22Rv1 (cell line): Measurements from ENCODE around the gene HLCS.
"Not testable (repeated sequence)": the region's sequence is repeated elsewhere in the genome, so short reads cannot be mapped to it uniquely, and the experiment has no call there.

Experiments used
- H3K27ac ChIP-seq: fragments of 450-650 bp; 2 replicates; pipeline ENCODE4 v1.5.1; 2017
- ZFX ChIP-seq: fragments of 450-650 bp; IDR thresholded peaks from 2 replicates; pipeline ENCODE4 v1.6.1; 2017; ENCODE audit warnings: antibody characterized with exemption, borderline replicate concordance
- TF ChIP-seq, protein P1 (sequence below): fragments of 450-650 bp; IDR thresholded peaks from 2 replicates; pipeline ENCODE4 v1.5.1; 2017; ENCODE audit warnings: mild to moderate bottlenecking

The HLCS gene

DNA sequence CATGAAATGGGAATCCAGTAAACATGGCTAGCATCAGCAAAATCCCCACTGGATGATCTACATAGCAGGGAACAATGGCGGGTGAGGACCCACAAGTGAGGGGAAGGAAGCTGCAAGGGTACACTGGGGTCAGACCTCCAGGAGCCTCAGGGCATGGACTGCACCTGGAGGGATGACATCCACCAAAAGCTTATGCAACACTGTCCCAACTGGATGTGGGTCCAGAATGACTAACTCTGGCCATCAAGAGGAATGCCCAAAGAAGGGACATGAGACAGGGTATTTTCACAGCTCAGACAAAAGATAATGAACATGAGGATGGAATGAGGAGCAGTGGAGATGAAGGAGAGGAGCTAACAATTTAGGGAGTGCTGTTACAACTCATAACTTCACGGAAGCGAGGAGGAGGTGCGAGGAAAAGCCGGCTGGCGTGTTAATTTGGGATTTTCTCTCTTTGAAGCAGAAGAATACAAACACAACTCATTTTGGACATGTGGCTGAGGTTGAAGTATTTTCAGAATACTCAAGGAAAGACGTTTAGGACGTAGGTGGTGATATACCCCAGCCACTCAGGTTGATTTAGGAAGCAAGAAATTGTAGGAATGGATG, 5.7 kb downstream of the HLCS start:
- TF ChIP-seq, protein P1, sequence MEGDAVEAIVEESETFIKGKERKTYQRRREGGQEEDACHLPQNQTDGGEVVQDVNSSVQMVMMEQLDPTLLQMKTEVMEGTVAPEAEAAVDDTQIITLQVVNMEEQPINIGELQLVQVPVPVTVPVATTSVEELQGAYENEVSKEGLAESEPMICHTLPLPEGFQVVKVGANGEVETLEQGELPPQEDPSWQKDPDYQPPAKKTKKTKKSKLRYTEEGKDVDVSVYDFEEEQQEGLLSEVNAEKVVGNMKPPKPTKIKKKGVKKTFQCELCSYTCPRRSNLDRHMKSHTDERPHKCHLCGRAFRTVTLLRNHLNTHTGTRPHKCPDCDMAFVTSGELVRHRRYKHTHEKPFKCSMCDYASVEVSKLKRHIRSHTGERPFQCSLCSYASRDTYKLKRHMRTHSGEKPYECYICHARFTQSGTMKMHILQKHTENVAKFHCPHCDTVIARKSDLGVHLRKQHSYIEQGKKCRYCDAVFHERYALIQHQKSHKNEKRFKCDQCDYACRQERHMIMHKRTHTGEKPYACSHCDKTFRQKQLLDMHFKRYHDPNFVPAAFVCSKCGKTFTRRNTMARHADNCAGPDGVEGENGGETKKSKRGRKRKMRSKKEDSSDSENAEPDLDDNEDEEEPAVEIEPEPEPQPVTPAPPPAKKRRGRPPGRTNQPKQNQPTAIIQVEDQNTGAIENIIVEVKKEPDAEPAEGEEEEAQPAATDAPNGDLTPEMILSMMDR, result no peak
- TF ChIP-seq ZFX, result no peak

DNA sequence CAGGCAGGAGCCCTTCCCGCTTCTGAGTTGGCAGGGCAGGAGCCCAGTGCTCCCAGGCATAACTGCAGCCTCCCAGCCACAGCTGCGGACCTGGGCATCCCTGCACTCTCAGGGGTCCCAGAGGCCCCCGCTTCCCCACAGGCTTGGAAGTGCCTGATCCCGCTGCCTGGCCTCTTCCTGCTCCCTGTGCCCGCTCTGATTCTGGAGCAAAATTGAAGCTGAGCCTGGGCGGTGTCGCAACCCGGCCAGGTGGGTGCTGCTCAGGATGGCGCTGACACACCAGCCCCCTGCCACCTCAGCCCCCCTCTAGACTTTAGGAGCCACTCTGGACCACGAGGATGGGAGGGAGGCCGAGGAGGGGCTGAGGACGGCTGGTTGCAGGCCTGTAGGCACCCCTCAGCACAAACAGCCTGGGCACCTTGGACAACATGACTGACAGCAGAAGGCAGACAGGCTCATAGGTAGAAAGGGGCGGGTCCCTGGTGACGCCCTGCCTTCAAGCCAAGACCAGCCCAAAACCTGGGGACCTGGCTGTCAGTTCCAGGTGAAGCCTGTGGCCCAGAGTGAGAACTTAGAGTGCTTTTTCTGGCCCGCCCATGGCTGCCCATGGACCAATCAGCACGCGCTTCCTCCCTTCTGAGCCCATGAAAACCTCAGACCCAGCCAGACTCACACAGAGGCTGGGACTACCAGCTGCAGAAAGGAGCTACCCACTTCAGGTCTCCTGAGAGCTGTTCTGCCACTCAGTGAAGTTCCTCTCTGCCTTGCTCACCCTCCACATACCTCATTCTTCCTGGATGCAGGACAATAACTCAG, 7.2 kb downstream of the HLCS start:
- no peak overlapping the region for H3K27ac ChIP-seq
- no peak for TF ChIP-seq ZFX
- TF ChIP-seq, protein P1, result no peak

More for the DNA sequence above, 5.7 kb downstream of the HLCS start:
- no peak overlapping the region for H3K27ac ChIP-seq

DNA sequence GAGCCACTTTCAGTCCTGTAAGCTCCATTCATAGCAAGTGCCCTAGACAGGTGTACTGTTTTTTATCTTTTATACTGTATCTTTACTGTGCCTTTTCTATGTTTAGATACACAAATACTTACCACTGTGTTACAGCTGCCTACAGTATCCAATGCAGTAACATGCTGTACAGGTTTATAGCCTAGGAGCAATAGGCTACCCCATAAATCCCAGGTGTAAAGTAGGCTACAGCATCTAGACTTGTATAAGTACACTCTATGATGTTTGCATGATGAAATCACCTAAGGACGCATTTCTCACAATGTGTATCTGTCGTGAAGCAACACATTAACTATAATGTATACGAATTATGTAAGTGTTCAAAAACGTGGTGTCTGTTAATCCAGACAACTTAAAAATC, 10.7 kb downstream of the HLCS start:
- no peak overlapping the region for H3K27ac ChIP-seq
- TF ChIP-seq, protein P1, result no peak
- no peak for TF ChIP-seq ZFX

DNA sequence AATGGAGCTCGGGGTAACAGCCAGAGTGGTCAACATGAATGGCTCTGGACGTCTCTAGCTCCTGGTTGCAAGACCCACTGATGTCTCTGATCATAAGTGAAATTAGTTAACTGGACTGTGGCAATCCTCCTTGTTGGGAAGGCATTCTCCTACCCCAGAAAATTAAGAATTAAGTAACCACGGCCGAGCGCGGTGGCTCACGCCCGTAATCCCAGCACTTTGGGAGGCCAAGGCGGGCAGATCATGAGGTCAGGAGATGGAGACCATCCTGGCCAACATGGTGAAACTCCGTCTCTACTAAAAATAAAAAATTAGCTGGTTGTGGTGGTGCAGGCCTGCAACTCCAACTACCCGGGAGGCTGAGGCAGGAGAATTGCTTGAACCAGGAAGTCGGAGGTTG, 14.1 kb downstream of the HLCS start:
- H3K27ac ChIP-seq, result not testable (repeated sequence)

DNA sequence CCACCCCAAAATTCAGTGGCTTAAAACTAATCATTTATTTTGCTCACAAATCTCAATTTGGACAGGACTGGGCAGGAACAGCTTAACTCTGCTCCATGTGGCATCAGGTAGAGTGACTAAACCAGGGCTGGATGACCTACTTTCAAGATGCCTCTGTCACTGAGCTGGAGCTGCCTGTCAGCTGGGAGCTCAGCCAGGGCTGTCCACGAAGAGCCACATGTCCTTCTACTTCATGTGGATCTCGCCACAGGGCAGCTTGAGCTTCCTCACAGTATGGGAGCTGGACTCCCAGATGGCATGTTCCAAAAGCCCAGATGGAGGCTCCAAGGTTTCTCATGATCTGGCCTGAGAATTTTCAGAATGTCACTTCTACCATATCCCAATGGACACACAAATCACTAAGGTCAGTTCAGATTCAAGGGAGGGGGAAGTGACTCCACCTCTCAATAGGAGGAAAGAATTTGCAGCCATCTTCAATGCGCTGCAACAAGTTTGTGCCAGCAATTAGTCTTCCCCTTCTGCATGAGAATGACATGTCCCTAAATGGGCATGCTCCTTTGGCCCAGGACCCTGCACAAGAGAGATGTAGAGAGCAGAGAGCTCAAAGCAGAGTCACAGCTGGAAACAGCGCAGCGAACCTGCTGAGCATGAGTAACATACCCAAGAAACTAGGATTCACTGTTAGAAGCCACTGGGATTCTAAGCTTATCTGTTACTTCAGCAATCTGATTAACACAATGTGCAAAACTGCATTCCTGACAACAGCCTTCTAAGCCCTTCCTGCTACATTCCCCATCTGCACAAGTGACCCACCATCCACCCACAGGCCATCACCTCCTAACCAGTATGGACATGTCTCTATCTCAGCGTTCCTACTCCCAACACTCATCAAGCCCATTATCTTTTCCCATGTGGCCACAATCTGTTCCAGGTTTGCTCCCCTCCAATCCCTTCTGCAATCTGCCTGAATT, 17.0 kb downstream of the HLCS start:
- no peak for TF ChIP-seq ZFX
- TF ChIP-seq, protein P1, result no peak

DNA sequence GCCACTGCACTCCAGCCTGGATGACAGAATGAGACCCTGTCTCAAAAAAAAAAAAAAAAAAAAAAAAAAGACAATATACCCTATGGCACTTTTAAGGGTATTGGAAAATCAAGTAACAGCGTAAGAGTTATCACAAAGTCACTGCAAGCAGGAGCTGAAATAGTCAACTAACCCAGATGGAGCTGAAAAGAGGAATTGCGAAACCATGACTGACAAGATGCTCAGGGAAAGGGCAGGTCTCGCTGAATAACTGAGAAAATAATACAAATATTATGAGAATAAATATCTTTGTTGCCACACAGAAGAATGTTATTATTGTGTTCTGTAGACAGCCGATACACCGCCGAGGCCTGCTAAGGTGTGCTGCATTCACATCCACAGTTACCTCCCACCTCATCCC, 17.8 kb downstream of the HLCS start:
- TF ChIP-seq, protein P1, result no peak
- no peak for TF ChIP-seq ZFX
- no peak overlapping the region for H3K27ac ChIP-seq

More for the DNA sequence above, 17.0 kb downstream of the HLCS start:
- no peak overlapping the region for H3K27ac ChIP-seq

DNA sequence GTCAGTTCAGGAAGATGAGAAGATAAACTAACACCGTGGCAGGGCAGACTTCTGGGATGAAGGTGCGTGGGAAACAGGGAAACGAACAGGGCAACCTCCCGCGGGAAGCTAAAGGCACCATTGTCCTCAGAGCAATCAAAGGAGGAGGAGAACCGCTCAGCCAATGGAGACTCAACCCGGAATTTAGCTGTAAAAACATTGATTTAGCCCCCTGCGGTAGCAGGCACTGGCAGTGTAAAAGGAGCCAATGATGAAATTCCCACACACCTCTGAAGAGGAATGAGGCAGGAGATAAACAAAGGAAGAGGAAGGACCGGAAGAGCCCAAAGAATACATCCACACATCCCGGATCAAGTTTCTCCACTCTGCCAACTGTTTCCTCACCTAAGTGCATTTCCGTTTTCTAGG, 19.5 kb downstream of the HLCS start:
- H3K27ac ChIP-seq, result no peak overlapping the region
- TF ChIP-seq ZFX, result no peak
- TF ChIP-seq, protein P1, result no peak
